Middle frontal gyrus (tissue), 1 donor: ENCODE data around the gene PAFAH1B2.

Source experiments
- DNase-seq: peaks from one replicate; pipeline ENCODE4 v3.0.0-alpha.2; 2015; ENCODE audit warnings: low spot score; ENCODE audit errors: extremely low spot score

PAFAH1B2 gene

GRCh38 chr11:117187799-117188481, 43.9 kb downstream of the PAFAH1B2 start:
- no peak for DNase-seq

GRCh38 chr11:117188620-117189081, 44.6 kb downstream of the PAFAH1B2 start:
- DNase-seq: no peak

GRCh38 chr11:117189191-117189940, 45.3 kb downstream of the PAFAH1B2 start:
- DNase-seq: no peak

- no peak for DNase-seq
Measured at GRCh38 chr11:117189941-117190544, 46.0 kb downstream of the PAFAH1B2 start.

- no peak for DNase-seq
Measured at GRCh38 chr11:117191680-117192400, 47.8 kb downstream of the PAFAH1B2 start.

- no peak for DNase-seq
Measured at GRCh38 chr11:117192401-117192875, 48.4 kb downstream of the PAFAH1B2 start.

GRCh38 chr11:117193130-117194020, 49.3 kb downstream of the PAFAH1B2 start:
- DNase-seq: no peak

- no peak for DNase-seq
Measured at GRCh38 chr11:117194267-117194666, 50.2 kb downstream of the PAFAH1B2 start.

- DNase-seq: no peak
Measured at GRCh38 chr11:117195258-117195657, 51.2 kb downstream of the PAFAH1B2 start.

GRCh38 chr11:117195761-117196160, 51.7 kb downstream of the PAFAH1B2 start:
- DNase-seq: no peak

GRCh38 chr11:117197006-117197405, 52.9 kb downstream of the PAFAH1B2 start:
- DNase-seq: no peak

GRCh38 chr11:117197516-117198456, 53.7 kb downstream of the PAFAH1B2 start:
- DNase-seq: no peak

GRCh38 chr11:117198613-117199012, 54.5 kb downstream of the PAFAH1B2 start:
- no peak for DNase-seq

- DNase-seq: no peak
Measured at GRCh38 chr11:117199053-117199915, 55.2 kb downstream of the PAFAH1B2 start, which contains the start of gene TAGLN. TAGLN (plus strand) TSS chr11:117199370; CDS start chr11:117203014, 3,644 bp downstream.

- DNase-seq: no peak
Measured at GRCh38 chr11:117199916-117200812, 56.1 kb downstream of the PAFAH1B2 start.

GRCh38 chr11:117200813-117201657, 56.9 kb downstream of the PAFAH1B2 start:
- no peak for DNase-seq
